Measurements from ENCODE around the gene CBR1.

The CBR1 gene

DNA sequence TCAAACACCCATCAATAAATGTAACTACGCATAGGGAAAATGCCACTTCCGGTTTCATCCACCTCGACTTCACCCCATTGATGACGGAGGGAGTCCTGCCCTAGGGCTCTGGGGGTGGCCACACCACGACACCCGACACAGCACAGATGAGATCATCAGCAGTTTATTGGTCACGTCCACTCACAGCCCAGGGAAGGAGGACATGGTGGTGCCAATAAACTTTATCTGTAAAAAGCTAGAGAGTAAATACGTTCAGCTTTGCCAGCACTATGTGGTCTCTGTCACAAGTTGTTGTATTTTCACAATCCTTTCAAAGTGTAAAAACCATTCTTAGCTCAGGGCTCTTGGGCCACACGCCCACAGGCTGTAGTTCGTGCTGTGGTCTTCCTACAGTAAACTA, 25.8 kb upstream of the CBR1 start:
- H3K4me3 ChIP-seq (ENCODE audit: low read depth, low read length), result no peak overlapping the region
- ChIA-PET POLR2A (no interaction called here), CTCF (interaction anchor here (1.4 kb wide), 1 partner anchor 9 kb away, joined by 3 read pairs; no protein-coding TSS in a partner anchor)
- no peak for DNase-seq (ENCODE audit: low read depth, low spot score)
- TF ChIP-seq, protein P1, sequence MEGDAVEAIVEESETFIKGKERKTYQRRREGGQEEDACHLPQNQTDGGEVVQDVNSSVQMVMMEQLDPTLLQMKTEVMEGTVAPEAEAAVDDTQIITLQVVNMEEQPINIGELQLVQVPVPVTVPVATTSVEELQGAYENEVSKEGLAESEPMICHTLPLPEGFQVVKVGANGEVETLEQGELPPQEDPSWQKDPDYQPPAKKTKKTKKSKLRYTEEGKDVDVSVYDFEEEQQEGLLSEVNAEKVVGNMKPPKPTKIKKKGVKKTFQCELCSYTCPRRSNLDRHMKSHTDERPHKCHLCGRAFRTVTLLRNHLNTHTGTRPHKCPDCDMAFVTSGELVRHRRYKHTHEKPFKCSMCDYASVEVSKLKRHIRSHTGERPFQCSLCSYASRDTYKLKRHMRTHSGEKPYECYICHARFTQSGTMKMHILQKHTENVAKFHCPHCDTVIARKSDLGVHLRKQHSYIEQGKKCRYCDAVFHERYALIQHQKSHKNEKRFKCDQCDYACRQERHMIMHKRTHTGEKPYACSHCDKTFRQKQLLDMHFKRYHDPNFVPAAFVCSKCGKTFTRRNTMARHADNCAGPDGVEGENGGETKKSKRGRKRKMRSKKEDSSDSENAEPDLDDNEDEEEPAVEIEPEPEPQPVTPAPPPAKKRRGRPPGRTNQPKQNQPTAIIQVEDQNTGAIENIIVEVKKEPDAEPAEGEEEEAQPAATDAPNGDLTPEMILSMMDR (IDR thresholded peaks at IDR 0.05; ENCODE audit: insufficient read depth, low read length, missing control alignments), result no peak

DNA sequence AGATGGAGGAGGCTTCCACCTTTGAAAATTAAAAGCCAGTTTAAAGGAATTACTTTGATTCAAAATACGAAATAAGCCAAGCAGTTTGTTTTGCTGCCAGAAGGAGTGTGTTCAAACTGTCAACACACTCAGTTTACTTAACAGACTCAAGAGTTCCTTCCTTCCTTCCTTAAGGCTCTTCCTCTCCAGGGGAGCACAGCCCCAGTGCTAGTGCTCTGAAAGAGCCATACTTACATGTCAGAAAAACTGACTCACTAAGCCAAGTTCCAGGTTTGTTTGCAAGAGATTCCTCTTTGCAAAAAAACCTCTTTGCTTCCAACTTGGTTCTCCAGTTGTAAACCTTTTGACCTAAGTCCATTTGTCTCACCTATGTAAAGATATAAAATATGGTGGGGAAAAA, 23.8 kb upstream of the CBR1 start:
- ChIA-PET CTCF (interaction anchor here (0.8 to 1.5 kb wide), 3 partner anchors 14 to 18 kb away, joined by 3 to 4 read pairs (median 4); partner anchors contain the start of gene SETD4), POLR2A (no interaction called here)
- TF ChIP-seq, protein P1 (IDR thresholded peaks at IDR 0.05; ENCODE audit: insufficient read depth, low read length, missing control alignments), result no peak
- no peak overlapping the region for H3K4me3 ChIP-seq (ENCODE audit: low read depth, low read length)
- DNase-seq (ENCODE audit: low read depth, low spot score), result no peak

DNA sequence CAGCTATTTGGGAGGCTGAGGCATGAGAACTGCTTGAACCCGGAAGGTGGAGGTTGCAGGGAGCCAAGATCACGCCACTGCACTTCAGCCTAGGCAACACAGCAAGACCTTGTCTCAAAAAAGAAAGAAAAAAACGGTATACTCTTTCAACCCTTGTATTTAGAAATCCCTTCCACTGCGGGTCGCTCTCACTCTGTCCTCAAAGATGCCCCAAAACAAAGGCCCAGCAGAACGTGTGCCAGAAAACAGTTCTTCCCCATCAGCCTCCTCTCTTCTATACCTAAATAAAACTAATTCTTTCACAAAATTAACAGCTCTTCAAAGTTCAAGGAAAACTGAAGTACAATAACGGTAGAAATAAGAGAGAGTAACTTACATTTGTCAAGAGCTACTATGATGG, 22.7 kb upstream of the CBR1 start:
- no peak overlapping the region for H3K4me3 ChIP-seq (ENCODE audit: low read depth, low read length)
- CTCF ChIA-PET, result interaction anchor here (1.1 kb wide), 1 partner anchor 19 kb away, joined by 3 read pairs; no protein-coding TSS in a partner anchor
- POLR2A ChIA-PET, result no interaction called here
- TF ChIP-seq, protein P1 (IDR thresholded peaks at IDR 0.05; ENCODE audit: insufficient read depth, low read length, missing control alignments), result no peak
- no peak for DNase-seq (ENCODE audit: low read depth, low spot score)

DNA sequence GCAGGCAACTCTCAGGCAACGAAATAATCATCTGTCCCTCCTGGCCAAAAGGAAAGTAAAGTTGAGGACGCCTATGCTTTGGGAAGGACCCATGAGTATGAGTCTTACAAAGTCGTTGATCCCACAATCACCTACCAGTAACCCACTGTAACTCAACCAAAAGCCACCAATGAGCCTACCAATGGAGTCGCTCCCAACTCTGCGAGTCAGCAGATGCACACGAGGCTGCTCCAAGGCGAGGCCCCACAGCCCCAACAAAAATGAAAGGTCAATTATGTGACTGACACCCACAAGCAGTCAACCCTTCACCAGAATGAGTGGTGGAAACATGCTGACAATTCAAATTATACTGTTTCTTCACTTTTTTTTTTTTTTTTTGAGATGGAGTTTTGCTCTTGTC, 21.5 kb upstream of the CBR1 start:
- POLR2A ChIA-PET, result no interaction called here
- CTCF ChIA-PET, result no interaction called here
- H3K4me3 ChIP-seq (ENCODE audit: low read depth, low read length), result no peak overlapping the region
- TF ChIP-seq, protein P1 (IDR thresholded peaks at IDR 0.05; ENCODE audit: insufficient read depth, low read length, missing control alignments), result no peak
- no peak for DNase-seq (ENCODE audit: low read depth, low spot score)

DNA sequence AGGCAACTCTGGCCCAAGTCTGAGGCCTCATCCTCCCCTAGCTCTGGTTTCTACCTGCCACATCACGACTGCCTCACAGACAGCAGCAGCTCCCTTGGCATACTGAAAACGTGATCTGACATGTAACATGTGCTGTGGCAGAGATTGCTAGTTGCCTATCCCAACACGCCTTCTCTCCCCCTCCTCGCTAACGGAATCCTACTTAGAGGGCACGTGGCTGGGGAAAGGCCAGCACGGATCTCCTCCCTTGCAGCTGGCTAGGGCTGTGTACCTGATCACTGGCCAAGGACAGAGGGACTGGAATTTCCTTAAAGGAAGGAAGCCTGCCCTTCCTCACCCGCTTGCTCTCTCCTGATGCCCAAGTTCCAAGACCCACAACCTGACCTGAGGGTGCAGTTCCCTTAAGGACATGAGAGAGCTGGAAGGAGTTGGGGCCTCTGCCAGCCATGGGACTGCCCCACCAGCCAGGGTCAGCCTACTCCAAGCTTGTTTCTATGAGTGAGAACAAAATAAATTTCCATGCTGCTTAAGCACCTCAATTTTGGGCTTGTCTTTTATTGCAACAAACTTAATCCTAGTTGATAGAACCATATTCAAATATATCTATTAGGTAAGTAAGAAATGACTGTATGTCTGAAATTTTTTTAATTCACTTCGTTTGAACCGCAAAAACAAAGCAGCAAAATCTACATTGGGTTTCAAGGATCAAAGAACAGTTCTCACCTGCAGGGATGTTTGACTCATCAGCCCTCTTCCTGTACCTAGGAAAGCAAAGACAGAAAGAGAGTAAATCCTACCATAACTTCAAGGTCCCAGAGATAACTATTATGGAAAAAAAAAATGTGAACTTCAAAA, 16.7 kb upstream of the CBR1 start:
- no peak overlapping the region for H3K4me3 ChIP-seq (ENCODE audit: low read depth, low read length)
- no peak for DNase-seq (ENCODE audit: low read depth, low spot score)
- CTCF ChIA-PET, result interaction anchor here (1.0 to 1.7 kb wide), 3 partner anchors 9 to 60 kb away, joined by 3 to 6 read pairs (median 3); no protein-coding TSS in a partner anchor
- TF ChIP-seq, protein P1 (IDR thresholded peaks at IDR 0.05; ENCODE audit: insufficient read depth, low read length, missing control alignments), result no peak
- POLR2A ChIA-PET, result interaction anchor here (0.6 kb wide), 1 partner anchor 936 kb away, joined by 3 read pairs; no protein-coding TSS in a partner anchor

DNA sequence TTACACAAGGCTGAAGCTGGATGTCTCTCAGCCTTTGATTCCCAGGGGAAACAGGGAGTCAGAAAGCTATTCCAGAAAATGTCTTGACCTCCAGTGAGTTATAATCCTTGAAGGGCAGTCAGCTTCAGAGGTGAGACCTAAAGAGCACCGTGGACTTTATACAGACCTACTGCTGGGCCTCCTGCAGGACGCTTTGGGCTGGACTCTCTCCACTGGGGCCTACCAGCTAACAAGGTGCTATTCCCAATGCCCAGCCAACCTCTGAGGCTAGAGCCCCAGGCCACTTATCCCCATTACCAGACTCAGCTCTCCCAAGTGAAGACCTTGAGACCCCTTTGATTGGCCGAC, 16.1 kb upstream of the CBR1 start:
- TF ChIP-seq, protein P1 (IDR thresholded peaks at IDR 0.05; ENCODE audit: insufficient read depth, low read length, missing control alignments), result no peak
- POLR2A ChIA-PET, result interaction anchor here (0.6 kb wide), 1 partner anchor 936 kb away, joined by 3 read pairs; no protein-coding TSS in a partner anchor
- no peak for DNase-seq (ENCODE audit: low read depth, low spot score)
- H3K4me3 ChIP-seq (ENCODE audit: low read depth, low read length), result no peak overlapping the region
- CTCF ChIA-PET, result interaction anchor here (1.7 kb wide), 1 partner anchor 59 kb away, joined by 6 read pairs; no protein-coding TSS in a partner anchor
